Right renal cortex interstitium (tissue), 3 donors: ENCODE data around the gene TMEM141. TPM values are rescaled to one million over a fixed set of nuclear protein-coding genes. Genes with fewer than 3 reads are reported as not detected.
"Not testable (repeated sequence)": the region's sequence is repeated elsewhere in the genome, so short reads cannot be mapped to it uniquely, and the experiment has no call there.

Experiments used
- DNase-seq, 3 donors: peaks; one replicate each; pipeline ENCODE4 v3.0.0-alpha.2; 2013; ENCODE audit warnings: low read depth in 3 of 3, low spot score in 2 of 3
- polyA plus RNA-seq, 3 donors: library from polyadenylated mRNA; unstranded; fragments of 120-200 nt; gene quantifications; one replicate each; pipeline ENCODE4 v1.2.1, GENCODE V29; 2013; ENCODE audit not compliant: insufficient read length in 3 of 3

TMEM141 gene
- polyA plus RNA-seq, 3 donors: 63.2 to 77.7 (median 67.1) TPM

- DNase-seq: no peak
Observed at GRCh38 chr9:136754626-136755301, 36.4 kb upstream of the TMEM141 start.

- not testable (repeated sequence) for DNase-seq
Observed at GRCh38 chr9:136755302-136756133, 35.6 kb upstream of the TMEM141 start.

DNA sequence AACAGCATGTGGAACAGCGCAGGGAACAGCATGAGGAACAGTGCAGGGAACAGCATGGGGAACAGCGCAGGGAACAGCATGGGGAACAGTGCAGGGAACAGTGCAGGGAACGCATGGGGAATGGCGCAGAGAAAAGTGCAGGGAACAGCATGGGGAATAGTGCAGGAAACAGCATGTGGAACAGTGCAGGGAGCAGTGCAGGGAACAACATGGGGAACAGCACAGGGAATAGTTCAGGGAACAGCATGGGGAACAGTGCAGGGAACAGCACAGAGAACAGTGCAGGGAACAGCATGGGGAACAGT, 35.1 kb upstream of the TMEM141 start:
- no peak for DNase-seq

DNA sequence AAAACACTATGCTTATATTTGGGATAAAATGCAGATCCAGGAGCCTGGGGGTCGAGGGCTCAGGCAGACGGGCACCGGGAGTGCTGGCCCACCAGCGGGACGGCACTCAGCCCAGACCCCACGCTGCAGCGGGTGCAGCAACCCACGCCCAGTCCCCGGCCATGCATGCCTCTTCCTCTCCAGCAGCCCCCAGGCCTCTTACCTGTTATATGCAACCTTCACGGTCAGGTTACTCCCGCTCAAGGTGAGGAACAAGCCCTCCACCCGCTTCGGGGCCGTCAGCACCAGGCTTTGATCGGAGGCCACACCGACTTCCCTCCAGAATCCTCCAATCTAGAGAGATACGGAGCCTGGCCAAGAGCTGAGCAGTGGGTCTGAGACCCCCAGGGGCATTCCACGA, 34.3 kb upstream of the TMEM141 start:
- no peak for DNase-seq

- DNase-seq: no peak
Observed at GRCh38 chr9:136757328-136757727, 33.8 kb upstream of the TMEM141 start.

GRCh38 chr9:136757751-136758140, 33.4 kb upstream of the TMEM141 start:
- DNase-seq: no peak

- no peak for DNase-seq
Observed at GRCh38 chr9:136759001-136759400, 32.1 kb upstream of the TMEM141 start.

GRCh38 chr9:136759436-136760325, 31.5 kb upstream of the TMEM141 start:
- no peak for DNase-seq

DNA sequence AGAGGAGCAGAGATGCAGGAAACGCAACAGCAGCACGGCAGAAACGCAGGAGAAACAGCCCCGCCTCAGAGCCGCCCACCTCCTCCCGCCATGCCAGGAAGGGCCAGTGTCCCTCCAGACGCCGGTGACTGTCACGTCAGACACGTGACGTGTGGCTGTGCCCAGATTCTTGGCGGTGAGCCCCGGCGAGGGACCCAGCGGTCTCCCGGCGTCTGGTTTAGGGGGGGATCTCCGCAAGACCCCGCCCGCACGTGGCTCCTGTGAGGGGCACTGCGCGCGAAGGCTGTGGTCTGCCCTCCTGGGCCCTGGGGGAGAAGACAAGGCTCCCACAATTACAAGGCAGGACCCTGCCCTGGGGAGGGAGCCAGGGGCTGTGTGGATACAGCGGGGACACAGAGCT, 30.7 kb upstream of the TMEM141 start:
- no peak for DNase-seq

DNA sequence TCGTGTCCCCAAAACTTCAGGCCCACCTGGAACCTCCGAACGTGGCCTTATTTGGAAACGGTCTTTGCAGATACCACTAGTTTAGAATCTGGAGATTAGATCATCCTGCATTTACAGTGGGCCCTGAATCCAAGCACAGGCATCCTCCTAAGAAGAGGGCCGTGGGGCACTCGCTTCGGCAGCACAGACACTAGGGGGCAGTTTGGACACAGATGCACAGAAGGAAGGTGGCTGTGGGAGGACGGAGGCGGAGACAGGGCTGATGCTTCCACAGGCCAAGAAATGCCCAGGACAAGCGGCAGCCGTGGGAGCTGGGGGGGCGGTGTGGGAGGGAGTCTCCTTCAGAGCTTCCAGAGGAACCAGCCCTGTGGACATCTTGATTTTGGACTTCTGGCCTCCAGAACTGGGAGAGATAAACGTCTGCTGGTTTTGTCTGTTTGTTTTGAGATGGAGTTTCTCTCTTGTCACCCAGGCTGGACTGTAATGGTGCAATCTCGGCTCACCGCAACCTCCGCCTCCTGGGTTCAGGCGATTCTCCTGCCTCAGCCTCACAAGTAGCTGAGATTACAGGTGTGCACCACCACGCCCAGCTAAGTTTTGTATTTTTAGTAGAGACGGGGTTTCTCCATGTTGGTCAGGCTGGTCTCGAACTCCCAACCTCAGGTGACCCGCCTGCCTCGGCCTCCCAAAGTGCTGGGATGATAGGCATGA, 30.2 kb upstream of the TMEM141 start:
- not testable (repeated sequence) for DNase-seq

GRCh38 chr9:136761545-136761981, 29.6 kb upstream of the TMEM141 start:
- DNase-seq: no peak

- no peak for DNase-seq
Observed at GRCh38 chr9:136762221-136762691, 28.9 kb upstream of the TMEM141 start.

GRCh38 chr9:136762915-136763648, 28.1 kb upstream of the TMEM141 start:
- DNase-seq: no peak

- DNase-seq: no peak
Observed at GRCh38 chr9:136763649-136764035, 27.5 kb upstream of the TMEM141 start.

GRCh38 chr9:136764301-136764891, 26.7 kb upstream of the TMEM141 start, which contains the start of gene LCN15:
TSS of gene LCN15 (minus strand) at chr9:136764518. CDS start at chr9:136764488, 30 bp downstream.
- DNase-seq: no peak

DNA sequence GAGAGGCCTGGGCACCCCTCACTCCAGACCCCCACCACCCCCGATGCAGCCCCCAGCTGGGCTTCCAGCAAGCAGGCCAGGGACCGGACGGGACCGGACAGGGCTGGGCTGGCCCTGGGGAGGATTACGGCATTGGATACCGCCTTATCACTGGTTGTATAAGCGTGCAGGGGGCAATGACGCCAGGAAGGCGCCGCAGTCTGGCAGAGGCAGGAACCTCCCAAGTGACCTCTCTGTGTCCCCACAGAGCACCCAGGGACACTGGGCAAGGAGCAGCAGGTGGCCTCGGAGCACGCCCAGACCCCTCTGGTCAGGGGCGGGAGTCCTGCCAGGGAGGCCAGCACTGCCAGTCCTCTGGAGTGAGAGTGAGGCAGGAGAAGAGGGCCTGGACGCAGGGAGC, 26.1 kb upstream of the TMEM141 start:
- DNase-seq: no peak

DNA sequence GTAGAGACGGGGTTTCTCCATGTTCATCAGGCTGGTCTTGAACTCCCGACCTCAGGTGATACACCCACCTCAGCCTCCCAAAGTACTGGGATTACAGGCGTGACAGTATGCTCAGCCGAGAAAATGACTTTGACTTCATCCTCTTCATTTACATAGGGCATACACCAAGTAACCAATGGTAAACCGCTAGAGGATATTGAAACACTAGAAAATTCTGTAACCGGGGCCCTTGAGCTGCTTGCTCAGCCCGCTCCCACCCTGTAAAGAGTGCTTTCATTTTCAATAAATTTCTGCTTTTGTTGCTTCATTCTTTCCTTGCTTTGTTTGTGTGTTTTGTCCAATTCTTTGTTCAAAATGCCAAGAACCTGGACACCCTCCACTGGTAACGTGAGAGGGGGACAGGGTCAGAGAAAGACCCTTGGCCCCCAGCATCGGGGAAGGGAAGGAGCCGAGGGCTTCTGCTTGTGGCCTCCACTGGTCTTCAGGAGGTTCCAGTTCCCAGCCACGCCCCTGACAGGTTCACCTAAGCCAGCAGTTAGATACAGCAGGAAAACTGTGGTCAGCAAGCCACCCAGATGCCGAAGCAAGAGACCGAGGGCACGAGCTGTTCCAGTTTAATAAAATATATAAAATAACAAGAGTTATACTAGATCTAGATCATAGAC, 25.3 kb upstream of the TMEM141 start:
- DNase-seq: not testable (repeated sequence)

DNA sequence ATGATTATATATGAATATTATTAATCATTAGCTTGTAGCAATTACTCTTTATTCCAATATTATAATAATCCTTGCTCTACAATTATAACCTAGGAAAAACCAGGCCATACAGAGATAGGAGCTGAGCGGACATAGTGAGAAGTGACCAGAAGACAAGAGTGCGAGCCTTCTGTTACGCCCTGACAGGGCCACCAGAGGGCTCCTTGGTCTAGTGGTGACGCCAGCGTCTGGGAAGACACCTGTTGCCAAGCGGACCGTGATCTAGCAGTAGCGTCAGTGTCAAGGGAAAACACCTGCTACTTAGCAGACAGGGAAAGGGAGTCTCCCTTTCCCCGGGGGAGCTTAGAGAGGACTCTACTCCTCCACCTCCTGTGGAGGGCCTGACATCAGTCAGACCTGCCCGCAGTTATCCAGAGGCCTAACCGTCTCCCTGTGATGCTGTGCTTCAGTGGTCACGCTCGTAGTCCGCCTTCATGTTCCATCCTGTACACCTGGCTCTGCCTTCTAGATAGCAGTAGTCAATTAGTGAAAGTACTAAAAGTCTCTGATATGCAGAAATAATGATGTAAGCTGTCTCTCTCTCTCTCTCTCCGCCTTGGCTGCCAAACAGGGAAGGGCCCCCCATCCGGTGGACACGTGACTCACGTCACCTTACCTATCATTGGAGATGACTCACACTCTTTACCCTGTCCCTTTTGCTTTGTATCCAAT, 24.6 kb upstream of the TMEM141 start:
- DNase-seq: not testable (repeated sequence)
